Activated CD4-positive, CD25-positive, alpha-beta regulatory T cell (primary cell): ENCODE results near the gene GRIN3A.

Experiments
- DNase-seq, 4 experiments: peaks; one replicate each; lab custom pipeline; 2025; lab: John Stamatoyannopoulos, UW

The GRIN3A gene

GRCh38 chr9:101705135-101705661, 33.2 kb downstream of the GRIN3A start:
- no peak for DNase-seq

DNA sequence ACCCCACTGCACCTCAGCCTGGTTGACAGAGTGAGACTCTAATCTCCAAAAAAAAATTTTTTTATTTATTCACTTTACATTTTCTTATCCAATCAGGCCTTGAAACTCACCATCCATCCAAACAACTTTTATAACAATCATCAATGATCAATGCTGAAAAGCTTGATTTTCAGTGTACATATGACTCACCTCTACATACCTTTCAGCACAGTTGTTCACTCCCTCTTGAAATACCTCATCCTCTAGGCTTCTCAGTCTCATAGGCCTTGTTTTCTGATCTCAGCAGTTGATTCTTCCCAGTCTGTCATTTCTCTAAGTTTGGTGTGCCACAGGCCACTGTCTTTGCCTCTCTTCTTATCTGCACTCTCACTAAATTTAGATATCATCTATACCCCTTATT, 36.2 kb downstream of the GRIN3A start:
- no peak for DNase-seq

DNA sequence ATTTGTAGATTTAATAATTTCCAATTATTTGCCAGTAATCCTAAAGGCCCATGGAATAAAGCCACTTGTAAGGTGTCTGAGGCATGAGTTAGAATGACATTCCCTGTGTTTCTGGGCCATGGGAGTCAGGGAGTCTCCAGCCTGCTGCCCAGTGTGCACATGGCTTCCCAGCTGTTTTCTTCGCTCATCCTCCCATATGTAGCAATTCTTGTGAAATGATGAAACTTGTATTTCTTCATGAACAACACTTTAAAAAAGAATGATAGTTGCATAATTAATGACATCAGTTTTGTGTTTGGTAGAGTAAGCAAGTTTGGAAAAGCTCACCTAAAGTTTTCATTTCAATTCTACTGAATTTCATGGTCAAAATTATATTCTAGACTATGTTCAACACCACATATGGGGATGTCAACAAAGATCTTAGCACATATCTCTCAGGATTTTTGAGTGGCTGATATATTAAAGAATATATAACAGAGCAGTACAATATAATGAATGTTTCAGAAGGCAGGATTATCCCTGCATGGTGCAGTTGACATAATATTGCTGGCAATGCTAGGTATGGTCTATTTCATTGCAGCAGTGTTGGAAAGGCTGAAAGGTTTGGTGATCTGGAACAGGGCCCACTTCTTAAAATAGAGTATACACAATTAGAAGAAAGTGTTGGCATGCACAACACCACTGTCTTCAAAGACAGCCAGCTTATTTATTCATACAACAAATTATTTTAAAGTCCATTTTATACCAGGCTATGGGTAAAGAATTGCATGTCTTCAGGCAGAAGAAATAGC, 44.7 kb downstream of the GRIN3A start:
- DNase-seq = no peak

DNA sequence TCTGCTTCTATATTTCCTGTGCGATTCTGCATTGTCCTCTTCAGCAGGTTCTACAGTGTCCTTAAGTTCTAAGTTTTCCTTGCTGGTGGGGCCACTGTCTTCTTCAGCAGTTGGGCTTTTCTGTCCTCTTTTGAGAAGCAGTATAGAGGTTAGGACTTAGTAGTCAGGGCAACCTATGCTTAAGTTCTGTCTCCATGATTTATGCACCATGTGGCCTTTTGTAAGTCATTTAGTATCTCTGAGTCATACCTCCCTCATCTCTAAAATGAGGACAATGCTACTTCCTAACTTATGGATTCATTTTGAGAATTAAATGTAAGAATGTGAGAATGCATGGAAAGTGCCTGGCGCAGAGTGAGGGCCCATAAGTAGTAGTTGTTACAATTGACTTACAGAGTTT, 46.8 kb downstream of the GRIN3A start:
- no peak for DNase-seq

DNA sequence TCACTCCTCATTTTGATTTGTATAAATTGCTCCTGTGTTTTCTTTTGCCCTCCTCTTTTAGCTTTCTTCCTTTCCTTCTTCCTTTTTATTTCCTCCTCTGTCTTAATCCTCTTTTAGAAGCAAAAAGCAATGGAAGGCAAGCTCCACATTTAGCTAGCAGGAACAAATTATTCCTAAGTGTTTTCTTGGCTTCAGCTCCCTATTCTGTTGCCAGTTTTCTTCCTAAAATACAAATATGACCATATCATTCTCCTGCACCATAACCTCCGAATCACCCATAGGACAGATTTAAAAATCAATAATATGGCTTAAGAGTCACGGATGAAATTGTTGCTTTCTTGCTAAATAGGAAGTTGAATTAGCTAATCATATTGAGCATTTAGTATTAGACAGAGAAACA, 49.4 kb downstream of the GRIN3A start:
- no peak for DNase-seq

DNA sequence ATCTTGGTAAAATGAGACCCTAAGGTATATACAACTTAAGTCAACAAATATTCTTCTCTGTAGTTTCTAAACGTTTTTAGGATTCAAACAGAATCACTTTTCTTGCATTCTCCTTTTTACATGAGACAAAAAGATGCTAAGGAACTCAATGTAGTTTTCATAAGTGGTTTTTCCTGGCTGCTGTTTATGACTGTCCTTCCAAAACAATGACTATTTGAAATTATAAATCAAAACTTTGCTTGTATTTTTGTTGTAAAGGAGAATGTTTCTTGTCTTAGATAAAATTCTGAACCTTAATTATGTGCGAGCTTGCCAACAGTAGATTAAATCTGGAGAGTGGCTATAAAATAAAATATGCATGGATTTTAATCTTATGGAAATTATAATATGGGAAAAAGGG, 53.8 kb downstream of the GRIN3A start:
- DNase-seq = no peak

- DNase-seq = no peak
Measured at GRCh38 chr9:101683236-101683635, 55.2 kb downstream of the GRIN3A start.

- no peak for DNase-seq
Measured at GRCh38 chr9:101677861-101678260, 60.6 kb downstream of the GRIN3A start.

- DNase-seq = no peak
Measured at GRCh38 chr9:101675341-101675740, 63.1 kb downstream of the GRIN3A start.

DNA sequence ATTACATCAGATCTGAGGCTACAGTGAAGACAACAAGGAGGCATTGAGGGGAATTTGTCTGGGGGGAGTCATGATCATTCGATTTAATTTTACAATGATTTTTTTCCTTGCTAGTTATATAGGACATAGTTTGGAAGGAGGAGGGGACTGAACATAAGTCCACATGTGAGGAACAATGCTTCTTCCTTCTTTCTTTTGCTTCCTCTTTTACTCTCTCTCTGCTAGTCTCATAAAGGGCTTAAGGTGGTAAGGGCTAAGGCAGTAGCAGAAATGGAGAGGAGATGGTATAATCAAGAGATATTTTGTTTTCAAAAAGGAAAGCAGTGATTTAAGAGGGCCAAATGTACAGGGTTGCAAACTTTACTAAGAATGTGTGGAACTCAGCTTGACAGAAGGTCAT, 64.3 kb downstream of the GRIN3A start:
- DNase-seq = no peak

GRCh38 chr9:101673642-101674041, 64.8 kb downstream of the GRIN3A start:
- DNase-seq = no peak

DNA sequence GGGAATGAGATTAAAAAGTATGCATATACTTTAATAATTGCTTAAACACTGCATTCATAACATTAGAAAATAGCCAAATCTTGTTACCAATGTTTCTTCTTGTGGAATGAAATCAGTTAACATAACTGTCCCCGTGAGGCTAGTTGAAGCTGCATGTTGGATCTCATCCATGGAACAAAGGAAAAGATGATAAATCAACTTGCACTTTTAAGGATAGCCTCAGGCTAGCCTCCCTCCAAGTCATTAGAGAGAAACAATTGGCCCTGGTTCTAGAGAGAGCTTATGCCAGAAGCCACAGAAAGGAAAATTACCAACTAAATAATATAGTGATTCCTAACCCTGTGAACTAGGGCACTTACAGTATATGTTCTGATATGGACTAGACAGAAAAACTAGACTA, 66.9 kb downstream of the GRIN3A start:
- no peak for DNase-seq

- DNase-seq = no peak
Measured at GRCh38 chr9:101668421-101668820, 70.0 kb downstream of the GRIN3A start.

GRCh38 chr9:101664453-101664852, 74.0 kb downstream of the GRIN3A start:
- DNase-seq = no peak

GRCh38 chr9:101652601-101653175, 85.8 kb downstream of the GRIN3A start:
- DNase-seq = no peak

- no peak for DNase-seq
Measured at GRCh38 chr9:101650142-101650541, 88.3 kb downstream of the GRIN3A start.

GRCh38 chr9:101648493-101648892, 90.0 kb downstream of the GRIN3A start:
- DNase-seq = no peak

DNA sequence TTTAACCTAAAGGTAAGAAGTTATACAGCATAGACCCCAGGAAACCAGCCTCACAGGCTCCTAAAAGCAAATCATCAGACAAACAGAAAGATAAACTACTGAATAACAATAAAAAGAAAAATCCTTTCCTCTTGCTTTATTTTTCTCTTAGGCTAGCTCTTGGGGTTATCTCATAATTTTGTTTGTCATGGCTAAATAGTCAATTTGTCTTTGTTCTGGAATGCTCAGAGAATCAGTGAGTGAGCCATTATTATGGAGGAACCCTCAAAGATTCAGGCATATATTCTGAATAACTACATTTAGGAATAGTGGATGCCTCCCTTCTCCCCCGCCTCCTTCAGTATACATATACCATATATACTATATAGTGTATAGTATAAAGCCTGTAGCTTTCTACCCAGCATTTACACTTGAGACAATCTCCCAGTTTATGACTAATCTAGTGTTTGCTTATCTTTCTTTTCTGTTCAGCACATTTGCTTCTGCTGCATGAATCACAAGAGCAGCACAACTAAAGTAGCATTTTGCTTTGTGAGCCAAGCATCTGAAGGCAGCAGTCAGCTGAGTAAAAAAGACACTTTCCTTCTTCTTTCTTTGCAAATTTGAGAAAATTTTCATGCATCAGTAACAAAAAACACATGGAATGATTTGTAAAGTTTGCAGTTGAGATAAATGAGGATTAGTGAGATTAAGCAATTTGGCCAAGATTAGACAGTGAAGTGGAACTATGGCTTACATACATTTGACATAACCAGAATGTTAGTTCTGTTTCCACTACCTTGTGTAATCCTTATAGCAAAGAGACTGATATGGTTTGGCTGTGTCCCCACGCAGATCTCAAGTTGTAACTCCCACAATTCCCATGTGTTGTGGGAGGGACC, 98.4 kb downstream of the GRIN3A start:
- DNase-seq = no peak

GRCh38 chr9:101639311-101639710, 99.1 kb downstream of the GRIN3A start:
- no peak for DNase-seq

GRCh38 chr9:101636247-101636646, 102.2 kb downstream of the GRIN3A start:
- DNase-seq = no peak

DNA sequence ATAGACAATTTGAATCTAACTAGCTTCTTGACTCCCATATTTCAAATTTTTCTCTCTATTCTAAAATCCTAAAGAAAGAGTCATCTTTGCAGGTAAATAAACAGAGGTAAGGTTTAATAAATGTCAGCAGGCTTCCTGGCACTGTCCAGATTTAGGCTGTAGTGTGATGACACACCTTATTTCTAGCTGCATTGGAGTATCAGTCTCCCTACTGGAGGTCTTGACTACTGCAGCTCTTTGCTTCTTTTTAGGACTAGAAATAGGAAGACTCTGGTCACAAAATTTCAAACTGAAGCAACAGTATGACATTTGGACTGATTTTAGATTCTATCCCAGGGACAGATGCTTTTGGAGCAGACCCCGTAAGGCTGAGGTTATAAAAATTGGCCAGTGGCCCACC, 103.0 kb downstream of the GRIN3A start:
- DNase-seq = no peak

GRCh38 chr9:101634741-101635409, 103.6 kb downstream of the GRIN3A start:
- DNase-seq = no peak
